B cell (primary cell): ENCODE results near the gene AMIGO1.

Experiments used
- EZH2 ChIP-seq: IDR thresholded peaks from 2 replicates; pipeline ENCODE4 v1.6.1; 2012; ENCODE audit warnings: borderline replicate concordance, low read depth, mild to moderate bottlenecking, moderate library complexity, low read length; ENCODE audit not compliant: insufficient read depth, poor library complexity, severe bottlenecking
- TF ChIP-seq, protein P1 (sequence below): fragments of 200-600 bp; IDR thresholded peaks from one replicate; pipeline ENCODE4 v1.8.0; 2022; ENCODE audit warnings: antibody characterized with exemption, mild to moderate bottlenecking

DNA sequence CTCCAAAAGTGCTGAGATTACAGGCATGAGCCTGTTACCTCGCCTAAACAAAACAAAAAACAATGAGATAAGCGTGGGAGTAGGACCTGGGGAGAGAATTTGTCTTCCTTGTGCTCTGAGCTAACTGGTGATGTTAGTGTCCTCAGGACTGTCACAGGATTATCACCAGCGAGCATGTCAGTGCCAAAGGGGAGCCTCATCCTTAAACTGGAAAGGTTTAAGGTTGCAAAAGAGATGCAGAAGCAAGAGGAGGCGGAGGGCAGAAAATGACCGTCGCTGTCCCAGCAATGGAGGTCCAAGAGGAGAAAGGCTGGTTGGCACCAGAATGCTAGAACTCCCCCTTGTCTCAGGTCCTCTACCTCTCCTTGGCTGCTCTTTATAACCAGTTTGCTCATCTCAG lies 39.3 kb downstream of the AMIGO1 start:
- TF ChIP-seq, protein P1, sequence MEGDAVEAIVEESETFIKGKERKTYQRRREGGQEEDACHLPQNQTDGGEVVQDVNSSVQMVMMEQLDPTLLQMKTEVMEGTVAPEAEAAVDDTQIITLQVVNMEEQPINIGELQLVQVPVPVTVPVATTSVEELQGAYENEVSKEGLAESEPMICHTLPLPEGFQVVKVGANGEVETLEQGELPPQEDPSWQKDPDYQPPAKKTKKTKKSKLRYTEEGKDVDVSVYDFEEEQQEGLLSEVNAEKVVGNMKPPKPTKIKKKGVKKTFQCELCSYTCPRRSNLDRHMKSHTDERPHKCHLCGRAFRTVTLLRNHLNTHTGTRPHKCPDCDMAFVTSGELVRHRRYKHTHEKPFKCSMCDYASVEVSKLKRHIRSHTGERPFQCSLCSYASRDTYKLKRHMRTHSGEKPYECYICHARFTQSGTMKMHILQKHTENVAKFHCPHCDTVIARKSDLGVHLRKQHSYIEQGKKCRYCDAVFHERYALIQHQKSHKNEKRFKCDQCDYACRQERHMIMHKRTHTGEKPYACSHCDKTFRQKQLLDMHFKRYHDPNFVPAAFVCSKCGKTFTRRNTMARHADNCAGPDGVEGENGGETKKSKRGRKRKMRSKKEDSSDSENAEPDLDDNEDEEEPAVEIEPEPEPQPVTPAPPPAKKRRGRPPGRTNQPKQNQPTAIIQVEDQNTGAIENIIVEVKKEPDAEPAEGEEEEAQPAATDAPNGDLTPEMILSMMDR: no peak
- TF ChIP-seq EZH2: no peak
